Epithelial cell of proximal tubule (primary cell): ENCODE data around the gene KIAA1671. TPM values are rescaled to one million over a fixed set of nuclear protein-coding genes. Genes with fewer than 3 reads are reported as not detected.

Experiments
- DNase-seq: peaks from one replicate; pipeline ENCODE4 v3.0.0-alpha.2; 2011; ENCODE audit warnings: low read depth
- H3K4me3 ChIP-seq: 2 replicates; pipeline ENCODE4 v1.5.1; 2011; ENCODE audit warnings: low read depth, mild to moderate bottlenecking, low read length
- CTCF ChIP-seq: conservative IDR thresholded peaks from 2 replicates; pipeline ENCODE4 v1.5.1; 2012; ENCODE audit warnings: low read depth, mild to moderate bottlenecking, low read length
- total RNA-seq: library from RNA; depleted of rRNA; stranded (reverse); fragments of >200 nt; gene quantifications from 2 replicates; pipeline ENCODE4 v1.2.3, GENCODE V29; 2015

KIAA1671 gene
- total RNA-seq, 1 donor from 2014 or later, result 14.1 TPM

DNA sequence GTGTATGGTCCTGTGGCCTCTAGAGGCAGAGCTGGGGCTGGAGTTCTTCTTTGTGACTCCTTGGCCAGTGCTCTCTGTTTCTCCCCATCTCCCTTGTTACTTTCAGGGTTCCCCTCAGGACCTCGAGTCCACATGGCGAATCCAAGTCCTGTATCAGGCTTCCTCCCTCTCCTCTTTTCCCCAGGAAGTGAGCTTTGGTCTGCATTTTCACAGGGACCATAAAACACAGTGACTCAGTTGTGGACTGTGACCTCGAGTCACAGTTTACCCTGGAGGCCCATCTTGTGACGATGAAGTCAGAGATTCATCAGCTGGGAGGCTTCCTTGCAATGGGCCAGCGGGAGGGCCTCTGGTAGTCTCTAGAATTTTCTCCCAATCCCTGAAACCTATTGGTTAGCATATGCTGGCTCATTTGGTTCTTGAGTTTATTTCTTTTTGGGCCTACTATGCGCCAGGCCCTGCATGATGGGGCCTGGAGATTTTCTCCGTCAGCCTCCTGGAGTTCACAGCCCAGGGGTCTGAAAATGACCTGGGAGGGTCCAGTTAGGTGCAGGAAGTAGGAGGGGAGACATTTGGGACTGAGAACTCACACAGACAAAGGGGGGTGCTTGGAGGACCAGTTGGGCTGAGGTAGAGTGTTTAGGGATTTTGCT is 100.8 kb downstream of the KIAA1671 start:
- TF ChIP-seq CTCF, result no peak
- DNase-seq, result peak; percentile 39
- no peak overlapping the region for H3K4me3 ChIP-seq

DNA sequence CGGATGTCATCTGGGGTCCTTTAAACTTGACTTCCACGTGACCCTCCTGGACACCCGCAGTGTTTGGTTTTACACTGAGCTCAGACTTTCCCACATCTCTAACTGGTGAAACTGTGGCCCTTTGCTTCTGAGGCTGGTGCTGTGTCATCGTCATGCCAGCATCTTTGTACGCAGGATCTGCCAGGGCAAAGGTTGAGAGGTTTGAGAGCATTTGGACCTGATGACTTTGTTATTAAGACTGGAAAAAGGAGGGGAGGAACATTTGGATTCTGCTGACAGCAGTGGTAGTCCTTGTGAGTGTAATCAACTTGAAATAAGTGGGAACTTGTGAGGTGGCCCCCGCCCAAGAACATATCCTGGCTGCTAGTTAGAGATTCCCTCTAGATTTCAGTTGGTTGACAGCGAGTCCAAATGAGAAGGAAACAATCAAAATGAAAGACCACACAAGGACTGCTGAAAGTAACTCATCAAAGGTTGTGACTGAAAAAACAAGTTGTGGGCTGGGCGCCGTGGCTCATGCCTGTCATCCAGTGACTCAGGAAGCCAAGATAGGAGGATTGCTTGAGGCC is 102.5 kb downstream of the KIAA1671 start:
- H3K4me3 ChIP-seq, result no peak overlapping the region
- TF ChIP-seq CTCF, result no peak
- peak; percentile 29 for DNase-seq

- TF ChIP-seq CTCF, result peak; percentile 96
- H3K4me3 ChIP-seq, result no peak overlapping the region
- no peak for DNase-seq
Measured at GRCh38 chr22:25057013-25057881, 104.7 kb downstream of the KIAA1671 start.

- TF ChIP-seq CTCF, result no peak
- H3K4me3 ChIP-seq, result no peak overlapping the region
- no peak for DNase-seq
Measured at GRCh38 chr22:25059438-25059837, 106.9 kb downstream of the KIAA1671 start.

- TF ChIP-seq CTCF, result peak; percentile 42
- H3K4me3 ChIP-seq, result no peak overlapping the region
- DNase-seq, result no peak
Measured at GRCh38 chr22:25060522-25061071, 108.1 kb downstream of the KIAA1671 start.

DNA sequence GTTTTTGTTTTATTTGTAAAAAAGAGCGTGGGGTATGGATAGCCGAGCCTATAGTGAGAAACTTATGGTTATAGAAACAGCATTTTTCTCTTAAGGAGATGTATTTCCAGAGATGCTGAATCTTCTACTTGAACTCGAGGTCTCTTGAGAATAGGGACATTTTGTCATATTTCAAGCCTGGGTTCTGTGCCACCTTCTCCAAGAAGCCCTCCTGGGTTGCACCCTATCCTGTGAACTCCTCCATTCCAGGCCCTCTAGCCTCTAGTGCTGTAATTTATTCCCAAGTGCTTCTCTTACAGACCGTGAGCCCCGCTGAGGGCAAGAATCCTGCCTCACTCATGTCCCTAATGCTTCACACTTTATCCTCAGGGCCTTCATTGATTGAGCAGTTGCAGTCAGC is 108.6 kb downstream of the KIAA1671 start:
- no peak for DNase-seq
- H3K4me3 ChIP-seq, result no peak overlapping the region
- TF ChIP-seq CTCF, result no peak
